Measurements from ENCODE around the gene DMC1. TPM values are rescaled to one million over a fixed set of nuclear protein-coding genes. Genes with fewer than 3 reads are reported as not detected.

The DMC1 gene
- total and polyA plus RNA-seq, 9 of the 15 experiments (the other 6 are each of a cell fraction or from before 2014, with no cell fraction given) = 5.5 to 55.5 (median 9.8) TPM

GRCh38 chr22:38565441-38565840 is 4.5 kb downstream of the DMC1 start:
- Histone ChIP-seq H3K9me3 (replicated peaks; ENCODE audit: control insufficient read depth, insufficient read depth, low read depth, low read length) (no peaks in the 10 kb centered on the region), H3K9me1 (ENCODE audit: control insufficient read depth, insufficient read depth, low read length) (no peaks in the 10 kb centered on the region), H4K20me1 (replicated peaks; ENCODE audit: control insufficient read depth, insufficient read depth, low read length) (no peaks in the 10 kb centered on the region), H3K27ac (ENCODE audit: extremely low read depth, low read depth, low read length) (no peak overlapping the region), H3K4me2 (ENCODE audit: insufficient read depth, low read length) (no peak overlapping the region), H3K79me2 (ENCODE audit: control insufficient read depth, insufficient read depth, low read length) (peaks cover 3% of the 10 kb centered on the region; the same call in 2 of the 3 replicates), H3K4me3 (no peak overlapping the region), H3K4me1 (replicated peaks in 1 of 2; ENCODE audit: control insufficient read depth in 2 of 2, insufficient read depth in 2 of 2, low read length in 2 of 2) (peaks cover 0 to 5% of the 10 kb centered on the region in 2 experiments; a peak in 2 of 5 replicates), H3K36me3 (ENCODE audit: control insufficient read depth, insufficient read depth, low read length) (no peaks in the 10 kb centered on the region), H3K9ac (ENCODE audit: insufficient read depth in 1 of 2, low read depth in 2 of 2, low read length in 2 of 2) (no peak overlapping the region), H3K27me3 (ENCODE audit: control insufficient read depth in 2 of 2, insufficient read depth in 2 of 2, low read length in 2 of 2) (no peaks in the 10 kb centered on the region), H2AFZ (ENCODE audit: low read depth, low read length) (no peak overlapping the region)
- intact Hi-C loops (cut with micrococcal nuclease) (no loop called here), in situ Hi-C loops (cut with MboI) (loop anchor here (5.0 kb wide), 1 partner anchor 68 kb away; no protein-coding TSS in a partner anchor)
- WGBS (ENCODE audit: insufficient coverage, low coverage, missing lambda C conversion rate) = 67% methylated on average over 1 of the region's 1 CpG
- POLR2A ChIA-PET = no interaction called here
- ATAC-seq (no peak), FAIRE-seq (no peak), DNase-seq (ENCODE audit: extremely low read depth in 1 of 4, low spot score in 3 of 4) (no peak)
- CTCF ChIA-PET (ENCODE audit: low intra/inter-chr PET ratio) = no interaction called here
- TF ChIP-seq SNIP1 (IDR thresholded peaks at IDR 0.05; ENCODE audit: low read depth) (no peak), ZNF507 (tag; conservative IDR thresholded peaks at IDR 0.05) (no peak), TOE1 (IDR thresholded peaks at IDR 0.05; ENCODE audit: borderline replicate concordance) (no peak), TOE1 (CRISPR knock-in tag; IDR thresholded peaks at IDR 0.05; ENCODE audit: borderline replicate concordance, low read depth) (no peak), MBD2 (IDR thresholded peaks at IDR 0.05; ENCODE audit: borderline replicate concordance, low read depth) (no peak), CREB3L1 (IDR thresholded peaks at IDR 0.05; ENCODE audit: borderline replicate concordance, low read depth) (no peak), TFAP4 (CRISPR knock-in tag; IDR thresholded peaks at IDR 0.05; ENCODE audit: borderline replicate concordance) (no peak), PHF20 (IDR thresholded peaks at IDR 0.05; ENCODE audit: partially characterized antibody) (no peak), XRCC4 (IDR thresholded peaks at IDR 0.05; ENCODE audit: extremely low read depth, insufficient read depth, insufficient read length) (no peak), BRD9 (IDR thresholded peaks at IDR 0.05; ENCODE audit: low read depth, partially characterized antibody) (no peak), ATF4 (CRISPR knock-in tag; IDR thresholded peaks at IDR 0.05) (no peak), JUN (IDR thresholded peaks at IDR 0.05; ENCODE audit: borderline replicate concordance, low read depth, low read length) (no peak), JUN (CRISPR knock-in tag; IDR thresholded peaks at IDR 0.05; ENCODE audit: borderline replicate concordance) (no peak), ESRRA (IDR thresholded peaks at IDR 0.05; ENCODE audit: borderline replicate concordance, low read depth) (no peak), GATA2 (CRISPR knock-in tag; IDR thresholded peaks at IDR 0.05) (no peak), ZKSCAN3 (CRISPR knock-in tag; IDR thresholded peaks at IDR 0.05) (no peak), FIP1L1 (IDR thresholded peaks at IDR 0.05; ENCODE audit: low read depth, low read length, poor library complexity, severe bottlenecking) (no peak)
- BruUV-seq (replicated peaks) = no TSS peak

Data from K562 (cell line).